SK-N-SH treated with all-trans-retinoic acid at 6 μM for 48 hours (cell line): ENCODE measurements around the gene JUN.

Experiments
- ATAC-seq: fragments of 200-7000 bp; cut with Tn5 transposase; 3 replicates; pipeline ENCODE4 v1.9.1; 2020; ENCODE audit warnings: mild to moderate bottlenecking, moderate library complexity
- ARNTL ChIP-seq: fragments of 450-650 bp; formaldehyde crosslinking; IDR thresholded peaks from 2 replicates; pipeline ENCODE4 v1.5.0; 2020; ENCODE audit warnings: low read depth, mild to moderate bottlenecking, moderate library complexity, borderline replicate concordance
- BACH2 ChIP-seq: fragments of 250-450 bp; sonication (Bioruptor Pico); IDR thresholded peaks from 2 replicates; pipeline ENCODE4 v1.9.0; 2021; ENCODE audit warnings: mild to moderate bottlenecking, borderline replicate concordance
- CREB5 ChIP-seq: fragments of 250-450 bp; sonication (Bioruptor Pico); IDR thresholded peaks from 2 replicates; pipeline ENCODE4 v1.5.1; 2020; ENCODE audit warnings: low read depth, mild to moderate bottlenecking, moderate library complexity
- CSDC2 ChIP-seq: fragments of 250-450 bp; sonication (Bioruptor Pico); IDR thresholded peaks from 2 replicates; pipeline ENCODE4 v1.5.0; 2020; ENCODE audit warnings: mild to moderate bottlenecking, moderate library complexity
- CSRNP3 ChIP-seq: fragments of 250-450 bp; sonication (Bioruptor Pico); IDR thresholded peaks from 2 replicates; pipeline ENCODE4 v1.5.1; 2021; ENCODE audit warnings: mild to moderate bottlenecking, moderate library complexity
- ESRRG ChIP-seq: fragments of 250-450 bp; sonication (Bioruptor Pico); IDR thresholded peaks from 2 replicates; pipeline ENCODE4 v1.6.1; 2021; ENCODE audit warnings: mild to moderate bottlenecking
- GLIS3 ChIP-seq: fragments of 250-450 bp; sonication (Bioruptor Pico); IDR thresholded peaks from 2 replicates; pipeline ENCODE4 v1.5.0; 2020; ENCODE audit warnings: mild to moderate bottlenecking, moderate library complexity
- ISL1 ChIP-seq: fragments of 250-450 bp; sonication (Bioruptor Pico); IDR thresholded peaks from 2 replicates; pipeline ENCODE4 v2.1.2; 2022; ENCODE audit warnings: mild to moderate bottlenecking, moderate library complexity
- OSR1 ChIP-seq: fragments of 250-450 bp; sonication (Bioruptor Pico); IDR thresholded peaks from 2 replicates; pipeline ENCODE4 v1.8.0; 2022; ENCODE audit warnings: moderate library complexity, mild to moderate bottlenecking, inconsistent platforms
- PATZ1 ChIP-seq: fragments of 250-450 bp; sonication (Bioruptor Pico); IDR thresholded peaks from 2 replicates; pipeline ENCODE4 v1.8.0; 2020; ENCODE audit warnings: mild to moderate bottlenecking, moderate library complexity, borderline replicate concordance
- POU6F1 ChIP-seq: fragments of 250-450 bp; sonication (Bioruptor Pico); IDR thresholded peaks from 2 replicates; pipeline ENCODE4 v1.8.0; 2021; ENCODE audit warnings: low read depth, mild to moderate bottlenecking, moderate library complexity, borderline replicate concordance
- PPARA ChIP-seq: fragments of 250-450 bp; sonication (Bioruptor Pico); IDR thresholded peaks from 2 replicates; pipeline ENCODE4 v1.5.0; 2020; ENCODE audit warnings: mild to moderate bottlenecking, borderline replicate concordance
- RARB ChIP-seq: fragments of 250-450 bp; sonication (Bioruptor Pico); IDR thresholded peaks from 2 replicates; pipeline ENCODE4 v1.8.0; 2021; ENCODE audit warnings: mild to moderate bottlenecking, moderate library complexity
- SNAI2 ChIP-seq: fragments of 250-450 bp; sonication (Bioruptor Pico); IDR thresholded peaks from 2 replicates; pipeline ENCODE4 v1.5.0; 2020; ENCODE audit warnings: mild to moderate bottlenecking, moderate library complexity
- TCF4 ChIP-seq: fragments of 250-450 bp; sonication (Bioruptor Pico); IDR thresholded peaks from 2 replicates; pipeline ENCODE4 v1.8.0; 2021; ENCODE audit warnings: mild to moderate bottlenecking, moderate library complexity, borderline replicate concordance
- TOX ChIP-seq: fragments of 250-450 bp; sonication (Bioruptor Pico); IDR thresholded peaks from 2 replicates; pipeline ENCODE4 v1.8.0; 2021; ENCODE audit warnings: mild to moderate bottlenecking, moderate library complexity, borderline replicate concordance
- ZC3H10 ChIP-seq: fragments of 250-450 bp; sonication (Bioruptor Pico); IDR thresholded peaks from 2 replicates; pipeline ENCODE4 v1.5.1; 2021; ENCODE audit warnings: mild to moderate bottlenecking, moderate library complexity
- ZFP3 ChIP-seq: fragments of 250-450 bp; sonication (Bioruptor Pico); IDR thresholded peaks from 2 replicates; pipeline ENCODE4 v1.5.0; 2020; ENCODE audit warnings: mild to moderate bottlenecking, moderate library complexity
- ZFP30 ChIP-seq: fragments of 450-650 bp; formaldehyde crosslinking; IDR thresholded peaks from 2 replicates; pipeline ENCODE4 v1.5.0; 2022; ENCODE audit warnings: mild to moderate bottlenecking, moderate library complexity
- ZNF70 ChIP-seq: fragments of 450-650 bp; formaldehyde crosslinking; IDR thresholded peaks from 2 replicates; pipeline ENCODE4 v1.5.0; 2020; ENCODE audit warnings: mild to moderate bottlenecking, moderate library complexity
- ZNF8 ChIP-seq: fragments of 450-650 bp; formaldehyde crosslinking; IDR thresholded peaks from 2 replicates; pipeline ENCODE4 v1.5.0; 2020; ENCODE audit warnings: mild to moderate bottlenecking, moderate library complexity

The JUN gene

GRCh38 chr1:58768191-58768731 lies 15.6 kb downstream of the JUN start (continued):
- no peak for TF ChIP-seq POU6F1 (CRISPR knock-in tag)
- no peak for TF ChIP-seq ZFP30 (CRISPR knock-in tag)

DNA sequence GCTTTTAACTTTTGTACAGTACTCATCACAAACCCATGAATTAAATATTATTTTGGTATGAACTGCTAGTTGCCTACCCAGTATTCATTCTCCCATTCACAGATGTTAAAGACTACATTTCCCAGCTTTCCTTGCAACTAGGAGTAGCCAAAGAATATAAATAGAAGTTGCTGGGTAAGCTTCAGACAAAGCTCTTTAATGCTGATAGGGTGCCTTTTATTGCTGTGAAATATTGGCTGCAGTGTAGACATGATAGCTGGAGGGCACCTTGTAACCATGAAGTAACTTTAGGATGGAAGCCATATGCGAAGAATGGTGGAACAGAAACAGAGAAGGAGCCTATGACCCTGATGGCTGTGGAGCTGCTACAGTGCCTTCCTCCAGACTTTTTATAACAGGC lies 16.7 kb downstream of the JUN start:
- no peak for ATAC-seq

GRCh38 chr1:58765441-58765840 lies 18.4 kb downstream of the JUN start:
- no peak for ATAC-seq
- TF ChIP-seq ZNF70 (CRISPR knock-in tag) (no peak), RARB (no peak), ARNTL (CRISPR knock-in tag) (no peak), CSDC2 (CRISPR knock-in tag) (no peak), TOX (CRISPR knock-in tag) (no peak), POU6F1 (CRISPR knock-in tag) (no peak), GLIS3 (CRISPR knock-in tag) (no peak), CREB5 (CRISPR knock-in tag) (no peak), ESRRG (CRISPR knock-in tag) (no peak)

More for the DNA sequence above, 16.7 kb downstream of the JUN start:
- TF ChIP-seq ZC3H10 (CRISPR knock-in tag) (no peak), POU6F1 (CRISPR knock-in tag) (no peak), BACH2 (no peak), ARNTL (CRISPR knock-in tag) (no peak), ISL1 (CRISPR knock-in tag) (no peak), TOX (CRISPR knock-in tag) (no peak), ZNF70 (CRISPR knock-in tag) (no peak), TCF4 (CRISPR knock-in tag) (no peak), PPARA (no peak), ZFP30 (CRISPR knock-in tag) (no peak), ZNF8 (CRISPR knock-in tag) (no peak), CREB5 (CRISPR knock-in tag) (no peak), ESRRG (CRISPR knock-in tag) (no peak), CSDC2 (CRISPR knock-in tag) (no peak), OSR1 (CRISPR knock-in tag) (no peak), CSRNP3 (CRISPR knock-in tag) (no peak), GLIS3 (CRISPR knock-in tag) (no peak), ZFP3 (CRISPR knock-in tag) (no peak), SNAI2 (CRISPR knock-in tag) (no peak), PATZ1 (no peak)
